G401.6 (cell line): Measurements from ENCODE around the gene FRMD4B.

Source experiments
- FAIRE-seq: peaks from 2 replicates; lab custom pipeline; 2012; peaks lifted over from hg19 to GRCh38; lab: Jason Lieb, UNC

The FRMD4B gene

DNA sequence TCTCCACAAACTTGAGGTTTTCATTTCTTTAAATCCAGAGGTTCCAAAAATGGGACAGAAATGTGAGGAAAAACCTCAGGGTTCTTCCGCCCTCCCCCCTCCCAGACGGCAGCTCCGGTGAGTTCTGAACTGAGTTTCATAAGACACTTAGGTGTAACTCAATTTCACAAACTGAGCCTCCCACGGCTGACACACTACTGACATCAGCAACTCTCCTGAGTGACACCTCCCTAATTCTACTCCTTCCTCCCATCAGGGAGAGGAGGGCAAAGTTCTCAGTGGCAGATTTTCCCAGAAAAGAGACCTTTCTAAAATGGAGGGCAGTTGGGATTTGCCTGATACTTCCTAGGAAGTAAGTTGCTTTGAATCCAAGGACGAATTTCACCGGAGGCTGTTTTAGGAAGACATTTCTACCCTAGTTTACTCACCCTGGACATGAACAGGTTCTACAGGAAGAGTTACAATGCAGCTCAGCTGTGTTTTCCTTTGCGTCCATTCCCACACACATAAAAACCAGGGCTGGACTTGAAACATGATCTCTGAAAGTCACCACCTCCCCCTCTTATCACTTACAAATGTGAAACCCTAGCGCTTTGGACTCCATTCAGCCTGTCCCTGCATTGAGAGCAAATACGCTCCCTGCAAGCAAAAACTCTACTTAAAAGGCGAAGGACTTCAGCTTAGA lies 185.4 kb downstream of the FRMD4B start:
- FAIRE-seq: no peak

DNA sequence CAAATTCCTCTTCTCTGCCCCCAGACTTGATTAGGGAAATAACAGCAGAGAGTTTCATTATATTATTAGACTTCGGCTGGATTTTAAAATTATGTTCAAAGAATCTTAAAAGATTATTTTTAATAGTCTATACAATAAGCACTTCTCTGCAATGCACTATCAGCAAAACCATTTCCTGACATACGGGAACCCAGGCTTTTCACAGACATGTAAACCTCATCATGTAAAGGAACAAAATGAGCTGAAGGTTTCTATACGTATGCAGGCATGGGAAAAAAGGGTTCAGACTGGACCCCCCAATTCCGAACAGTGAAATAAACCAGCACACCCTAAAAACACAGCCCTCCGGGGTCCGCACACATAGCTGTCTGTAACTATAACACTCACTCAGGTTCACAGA lies 185.9 kb downstream of the FRMD4B start:
- no peak for FAIRE-seq

DNA sequence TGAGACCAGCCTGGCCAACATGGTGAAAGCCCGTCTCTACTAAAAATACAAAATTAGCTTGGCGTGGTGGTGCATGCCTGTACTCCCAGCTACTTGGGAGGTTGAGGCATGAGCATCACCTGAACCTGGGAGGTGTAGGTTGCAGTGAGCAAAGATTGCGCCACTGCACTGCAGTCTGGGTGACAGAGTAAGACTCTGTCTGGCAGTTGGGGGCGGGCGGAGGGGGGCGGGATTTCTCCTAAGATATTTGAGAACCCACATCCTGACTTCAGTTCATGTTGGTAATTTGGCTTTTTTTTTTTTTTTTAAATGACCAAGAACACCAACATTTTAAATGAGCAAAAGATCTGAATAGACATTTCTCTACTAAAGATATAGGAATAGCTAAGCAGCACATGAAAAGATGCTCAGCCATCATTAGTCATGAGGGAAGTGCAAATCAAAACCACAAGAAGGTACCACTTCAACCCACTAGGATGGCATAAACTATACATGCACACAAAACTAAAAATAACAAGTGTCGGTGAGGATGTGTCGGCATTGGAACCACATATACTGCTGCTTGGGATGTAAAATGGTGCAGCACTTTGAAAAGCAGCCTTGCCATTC lies 187.9 kb downstream of the FRMD4B start:
- FAIRE-seq: no peak

DNA sequence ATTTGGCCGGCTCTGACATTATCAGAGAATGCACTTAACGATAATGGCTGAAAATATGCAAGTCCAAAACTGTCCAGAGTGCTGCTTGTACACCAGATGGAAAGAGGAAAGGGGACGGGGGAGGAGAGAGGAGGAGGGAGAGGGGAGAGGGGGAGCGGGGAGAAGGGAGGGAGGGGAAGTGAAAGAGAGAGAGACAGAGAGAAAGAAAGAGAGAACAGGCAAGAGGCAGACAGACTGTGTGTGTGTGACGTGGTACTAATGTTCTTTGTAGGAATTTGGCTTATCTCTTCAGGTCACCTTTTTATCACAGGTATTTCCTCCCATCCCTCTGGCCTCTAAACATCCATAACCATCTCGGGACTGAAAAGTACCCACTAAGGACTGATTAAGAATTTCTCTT lies 188.4 kb downstream of the FRMD4B start:
- no peak for FAIRE-seq

DNA sequence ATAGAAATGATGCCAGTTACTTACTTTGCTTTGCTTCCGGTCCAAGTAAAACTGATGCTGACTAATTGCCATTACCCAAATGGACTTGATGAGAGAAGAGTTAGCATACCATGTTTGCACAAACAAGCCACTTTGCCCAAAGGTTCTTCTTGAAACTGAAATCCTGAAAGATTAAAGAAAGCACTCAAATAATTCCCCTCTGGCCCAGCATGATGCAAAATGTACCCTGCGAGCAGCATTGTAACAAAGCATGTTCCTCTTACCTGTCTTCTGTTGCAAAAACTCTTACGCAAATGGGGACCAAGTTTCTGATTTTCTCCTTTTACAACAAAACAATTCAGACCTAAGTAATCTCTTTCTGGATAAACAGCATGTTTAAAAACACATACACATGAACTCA lies 189.0 kb downstream of the FRMD4B start:
- no peak for FAIRE-seq

DNA sequence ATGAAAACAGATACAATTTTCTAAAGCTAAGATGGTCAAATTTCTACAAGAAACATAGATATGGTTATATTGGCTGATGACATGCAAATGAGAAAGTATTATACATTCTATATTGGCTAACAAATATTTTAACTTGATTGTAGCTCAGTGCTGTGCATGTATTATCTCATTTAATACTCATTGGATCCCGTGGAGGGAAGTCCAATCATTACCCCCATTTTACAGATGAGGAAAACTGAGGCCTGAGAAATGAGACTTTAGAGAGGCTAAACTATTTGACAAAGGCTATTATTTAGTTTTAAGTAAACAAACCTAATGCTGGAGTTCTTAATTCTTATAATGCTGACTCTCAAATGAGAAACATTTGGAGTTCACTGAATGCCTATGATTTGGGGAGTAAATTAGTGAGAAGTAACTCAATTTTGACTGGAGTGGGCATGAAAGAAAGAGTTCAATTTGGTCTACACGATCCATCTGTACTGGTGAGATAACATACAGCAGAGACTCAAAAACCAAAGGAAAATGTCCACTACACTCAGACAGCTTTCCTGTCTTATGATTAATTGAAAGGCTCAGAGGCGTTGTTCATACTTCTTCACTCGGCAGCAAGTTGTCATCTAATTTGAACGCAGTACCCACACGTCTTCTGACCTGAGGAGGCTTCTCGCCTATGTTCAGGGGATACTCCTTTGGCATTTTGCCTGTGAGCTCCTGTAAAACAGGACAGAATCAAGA lies 191.3 kb downstream of the FRMD4B start:
- FAIRE-seq: no peak

DNA sequence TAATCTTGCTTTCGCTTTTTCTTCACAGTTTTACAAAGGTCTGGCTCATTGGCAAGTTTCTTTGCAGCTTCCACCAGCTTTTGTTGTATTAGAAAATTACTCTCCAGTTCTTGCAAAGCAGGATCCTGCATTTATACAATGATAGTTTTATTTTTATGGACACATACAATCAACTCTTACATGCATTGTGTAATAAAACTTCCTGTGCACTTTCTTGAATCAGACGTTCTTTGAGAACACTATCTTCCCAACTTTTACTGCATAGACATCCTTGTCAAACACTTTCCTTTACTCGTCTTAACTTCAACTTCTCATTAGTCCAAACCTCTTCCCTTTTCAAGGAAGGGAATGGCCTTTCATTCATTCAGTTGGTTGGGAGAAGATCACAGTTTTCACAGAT lies 192.1 kb downstream of the FRMD4B start:
- no peak for FAIRE-seq

DNA sequence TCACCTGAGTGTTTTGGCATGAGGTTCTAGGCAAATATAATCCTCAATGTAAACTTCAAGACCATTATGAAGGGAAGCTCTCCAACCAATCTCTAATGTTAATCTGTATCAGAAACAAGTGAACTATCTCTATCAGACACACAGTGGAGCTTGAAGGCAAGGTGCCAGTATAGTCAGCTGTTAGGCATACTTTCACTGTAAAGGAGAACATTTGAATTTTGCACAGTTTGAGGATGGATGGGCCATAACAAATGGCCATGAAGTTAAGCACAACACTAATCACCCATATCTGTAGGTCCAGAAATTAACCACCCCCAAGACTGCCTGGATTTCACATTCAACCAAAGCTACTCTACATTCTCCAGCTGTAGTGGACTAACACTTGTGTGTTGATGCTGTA lies 194.4 kb downstream of the FRMD4B start:
- FAIRE-seq: no peak

DNA sequence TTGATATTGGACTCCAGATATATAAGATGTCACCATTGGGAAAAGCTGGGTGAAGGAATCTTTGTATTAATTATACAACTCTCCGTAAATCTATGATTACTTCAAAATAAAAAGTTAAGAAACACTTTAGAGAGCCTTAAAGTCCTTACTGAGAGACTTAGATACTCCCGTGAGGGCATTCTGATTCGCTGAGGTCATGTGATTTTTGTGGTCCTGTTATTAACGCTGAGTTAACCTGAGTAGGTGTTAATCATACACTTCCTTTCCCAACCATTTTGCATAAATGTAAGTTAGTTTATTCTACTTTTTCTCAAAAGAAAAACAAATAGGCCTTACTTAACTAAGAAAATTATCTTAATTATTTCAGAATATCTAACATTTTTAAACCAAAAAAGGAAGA lies 196.4 kb downstream of the FRMD4B start:
- peak; percentile 3 for FAIRE-seq

DNA sequence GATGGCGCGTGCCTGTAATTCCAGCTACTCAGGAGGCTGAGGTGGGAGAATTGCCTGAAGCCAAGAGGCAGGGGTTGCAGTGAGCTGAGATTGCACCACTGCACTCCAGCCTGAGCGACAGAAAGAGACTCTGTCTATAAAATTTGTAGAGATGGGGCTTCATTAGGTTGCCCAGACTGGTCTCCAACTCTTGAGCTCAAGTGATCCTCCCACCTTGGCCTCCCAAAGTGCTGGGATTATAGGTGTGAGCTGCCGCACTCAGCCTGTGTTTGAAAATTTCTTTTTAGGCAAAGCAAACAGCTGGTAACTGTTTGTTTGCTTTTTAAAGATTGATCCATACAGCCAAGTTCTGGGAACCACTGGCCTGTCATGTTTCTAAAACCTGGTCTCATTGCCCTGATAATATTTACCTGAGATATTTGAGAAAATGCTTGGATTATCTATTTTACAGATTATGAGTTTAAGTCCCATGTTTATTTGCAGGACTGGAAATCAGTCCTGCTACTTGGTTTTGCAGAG lies 199.3 kb downstream of the FRMD4B start:
- no peak for FAIRE-seq

DNA sequence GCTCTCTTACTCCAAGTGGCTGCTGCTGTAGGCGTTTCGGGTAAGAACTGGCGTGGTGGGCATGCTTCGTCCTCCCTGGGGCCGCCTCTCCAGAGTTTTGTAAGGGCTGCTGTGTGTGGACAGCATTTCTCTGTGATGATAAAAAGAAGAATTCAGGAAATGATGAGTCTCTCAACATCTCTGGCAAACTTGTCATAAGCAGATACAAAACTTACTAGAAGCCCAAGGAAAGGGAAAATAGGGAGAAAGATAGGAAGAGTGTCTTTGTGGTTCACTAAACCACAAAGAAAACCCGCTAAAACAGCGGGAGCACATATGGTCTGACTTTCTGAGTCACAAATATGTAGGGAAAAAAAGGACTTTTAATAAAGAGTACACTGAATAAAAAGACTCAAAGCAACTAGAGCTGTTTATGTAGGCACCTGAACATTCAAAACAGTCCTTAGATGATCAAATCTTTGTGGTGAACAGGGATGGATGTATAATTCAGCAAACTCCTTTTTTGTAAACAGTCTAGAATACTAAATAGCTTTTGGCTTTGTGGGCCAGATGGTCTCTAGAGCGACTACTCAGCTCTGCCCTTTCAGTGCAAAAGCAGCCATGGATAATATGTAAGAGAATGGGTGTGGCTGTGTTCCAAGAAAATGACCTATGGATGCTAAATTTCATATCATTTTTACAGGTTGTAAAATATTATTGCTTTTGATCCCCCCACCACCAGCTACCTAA lies 203.1 kb downstream of the FRMD4B start:
- no peak for FAIRE-seq

DNA sequence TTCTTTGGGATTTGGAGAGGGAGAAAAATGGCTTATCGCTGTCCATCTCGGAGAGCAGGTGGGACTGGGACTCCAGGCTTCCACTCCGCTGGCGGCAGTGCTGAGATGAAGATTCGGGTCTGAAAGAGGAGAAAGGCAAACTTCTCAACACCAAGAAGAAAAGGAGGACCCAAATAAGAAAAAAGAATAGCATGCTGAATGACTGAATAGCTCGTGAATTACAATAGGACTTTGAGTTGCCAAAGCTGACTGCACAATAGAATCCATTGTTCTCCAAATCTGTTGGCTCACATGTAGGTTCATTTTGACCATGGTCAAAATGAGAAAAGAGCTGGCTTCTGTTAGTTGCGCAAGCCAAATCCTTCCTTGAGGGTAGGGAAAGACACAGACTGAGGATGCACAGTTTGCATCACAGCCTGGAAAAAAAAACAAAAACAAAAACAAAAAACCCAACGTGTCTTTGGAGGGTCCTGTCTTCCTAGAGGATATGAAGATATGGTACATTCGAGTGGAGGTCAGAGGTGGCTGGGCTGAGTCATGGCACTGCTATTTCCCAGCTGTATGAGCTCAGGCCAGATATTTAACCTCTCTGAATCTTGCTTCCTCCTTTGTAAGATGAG lies 204.2 kb downstream of the FRMD4B start:
- FAIRE-seq: no peak

DNA sequence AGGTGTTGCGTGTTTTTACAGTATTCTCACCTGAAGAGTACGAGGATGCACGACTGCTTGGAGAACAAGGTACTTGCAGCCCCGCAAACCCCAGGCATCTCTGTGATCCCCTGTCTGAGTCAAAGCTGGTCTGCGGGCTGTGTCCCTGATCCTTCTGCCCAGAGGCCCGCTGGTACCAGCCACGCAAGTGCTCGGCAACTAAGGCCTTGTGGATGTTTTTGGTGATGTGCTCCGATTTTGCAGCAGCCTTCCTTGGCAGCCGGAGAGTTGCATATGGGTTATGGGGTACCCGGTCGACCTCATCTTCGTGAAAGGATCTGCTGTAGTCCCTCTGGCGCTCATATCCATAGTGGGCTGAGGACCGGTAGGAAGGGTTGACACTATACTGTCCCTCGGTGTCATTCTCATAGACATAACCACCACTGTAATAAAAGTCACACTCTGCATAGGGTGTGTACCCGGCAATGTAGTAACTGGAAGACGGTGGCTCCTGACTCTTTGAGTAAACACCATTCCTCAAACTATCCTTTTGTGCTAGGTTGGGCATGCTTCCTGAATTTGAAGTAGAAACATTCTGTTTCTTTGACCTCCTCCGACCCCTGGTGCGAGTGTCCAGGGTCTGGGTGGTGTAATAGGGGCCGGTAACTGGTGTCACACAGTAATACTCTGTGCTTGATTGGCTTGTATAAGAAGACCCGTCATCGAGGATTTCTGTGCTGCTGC lies 204.9 kb downstream of the FRMD4B start:
- FAIRE-seq: no peak

DNA sequence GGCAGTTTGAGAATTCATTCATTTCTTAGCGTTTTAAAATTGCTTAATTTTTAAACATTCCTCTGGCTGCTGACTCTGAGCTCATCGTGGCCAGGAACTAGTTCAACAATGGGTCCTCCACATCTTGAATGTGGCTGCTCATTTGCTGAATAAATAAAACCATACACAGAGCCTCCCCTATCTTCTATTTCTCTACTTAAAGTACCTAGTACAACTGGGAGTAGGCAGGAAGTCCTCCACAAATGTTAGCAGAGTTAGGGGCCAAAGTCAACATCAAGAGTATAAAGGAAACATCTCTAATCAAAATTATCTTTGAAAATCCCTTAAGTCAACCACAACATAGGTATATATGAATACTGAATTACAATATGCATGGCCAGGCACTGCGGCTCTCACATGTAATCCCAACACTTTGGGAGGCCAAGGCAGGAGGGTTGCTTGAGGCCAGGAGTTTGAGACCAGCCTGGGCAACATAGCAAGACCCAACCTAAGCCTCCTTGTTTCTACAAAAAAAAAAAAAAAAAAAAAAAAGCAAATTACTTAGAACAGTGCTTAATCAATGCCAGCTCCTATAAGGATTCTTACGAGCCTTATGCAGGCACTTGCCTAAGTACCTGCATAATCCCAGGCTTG lies 206.0 kb downstream of the FRMD4B start:
- FAIRE-seq: no peak

DNA sequence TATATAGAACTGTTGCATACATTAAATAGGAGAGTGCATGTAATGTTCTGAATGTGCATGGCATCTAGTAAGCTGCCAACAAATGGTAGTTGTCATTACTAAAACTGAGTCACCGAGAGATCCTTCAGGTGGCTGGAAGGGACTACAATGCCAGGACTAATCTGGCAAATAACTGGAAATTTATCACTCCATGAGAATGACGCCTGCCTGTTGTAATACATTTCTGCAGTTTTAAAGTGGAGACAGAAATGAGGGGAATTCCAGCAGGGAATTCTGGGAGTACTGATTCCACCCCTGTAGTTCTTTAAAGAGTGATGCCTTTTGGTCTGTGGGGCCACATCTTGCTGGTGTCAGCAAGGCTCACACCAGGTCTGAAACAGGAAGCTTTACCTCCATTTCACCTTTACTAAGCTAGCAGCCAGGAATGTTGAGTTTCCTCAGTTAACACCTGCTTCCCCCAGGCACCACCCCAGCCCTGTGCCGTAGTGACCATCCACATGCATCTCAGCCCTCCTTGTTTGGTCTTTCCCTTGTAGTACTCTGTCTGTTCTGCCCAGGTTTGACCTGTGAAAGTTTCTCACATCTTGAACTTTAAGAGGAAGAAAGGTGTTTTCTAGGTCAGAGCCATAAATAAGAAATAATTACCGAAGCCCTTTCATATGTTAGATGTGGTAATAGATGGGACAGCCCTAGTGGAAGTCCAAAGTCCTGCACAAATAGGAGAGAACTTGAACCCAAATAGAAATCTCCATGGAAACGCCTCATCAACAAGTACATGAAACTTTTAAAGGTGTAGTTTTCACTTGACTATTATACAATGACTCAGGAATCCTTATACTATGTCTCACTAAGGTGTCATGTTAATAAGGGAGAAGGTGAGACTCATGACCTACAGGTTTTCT lies 206.8 kb downstream of the FRMD4B start:
- no peak for FAIRE-seq

DNA sequence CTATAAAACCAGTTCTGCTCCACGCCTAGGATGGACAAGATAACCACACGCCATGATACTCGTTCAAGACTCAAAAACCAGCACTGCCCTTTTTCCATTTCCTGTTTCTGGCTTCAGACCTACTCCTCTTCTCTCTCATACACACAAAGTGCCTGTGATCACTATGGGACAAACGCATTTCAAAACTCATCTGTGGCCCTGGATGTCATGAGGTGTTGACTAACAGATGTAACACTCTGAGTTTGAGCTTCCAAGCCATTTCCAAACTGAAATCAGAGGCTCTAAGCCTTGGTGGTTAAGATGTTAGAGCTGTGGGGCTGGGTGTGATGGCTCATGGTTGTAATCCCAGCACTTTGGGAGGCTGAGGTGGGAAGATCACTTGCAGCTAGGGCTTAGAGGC lies 207.8 kb downstream of the FRMD4B start:
- FAIRE-seq: no peak

DNA sequence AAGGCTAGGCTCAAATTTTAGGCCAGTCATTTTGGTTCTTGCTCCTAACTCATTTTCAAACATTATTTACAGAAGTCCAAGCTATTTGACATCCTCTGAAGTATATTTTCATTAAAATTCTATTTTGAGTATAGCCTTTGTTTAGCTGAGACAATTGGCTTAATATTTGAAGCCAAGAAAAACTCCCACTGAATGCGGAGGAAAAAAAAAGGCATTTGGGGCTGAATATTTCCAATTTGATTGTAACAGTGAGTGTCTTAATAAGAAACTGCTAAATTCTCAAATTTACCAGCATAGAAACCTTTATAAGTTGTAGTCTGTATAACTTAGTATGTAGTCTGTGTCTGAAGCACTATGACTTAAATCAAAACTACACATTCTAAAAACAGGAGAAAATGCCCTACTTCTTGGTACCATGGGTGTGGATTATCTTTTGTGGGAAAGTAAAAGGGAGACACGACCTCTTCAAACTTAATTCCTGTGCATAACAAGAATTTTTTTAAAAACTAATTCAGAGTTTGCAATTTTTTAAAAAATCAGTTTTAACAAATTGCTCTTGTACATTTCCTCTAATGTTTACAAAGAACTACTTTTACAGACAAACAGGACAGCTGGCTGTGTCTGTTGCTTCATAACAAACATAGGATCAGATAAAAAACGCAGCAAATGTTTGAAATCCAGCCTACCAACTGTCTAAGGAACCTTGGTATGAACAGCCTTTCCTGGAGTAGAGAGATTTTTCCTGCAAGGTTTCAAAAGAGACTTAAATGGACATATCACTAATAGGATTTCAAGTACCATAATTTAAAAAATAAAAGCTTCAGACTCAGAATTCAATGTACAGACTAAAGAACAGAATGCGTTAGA lies 210.8 kb downstream of the FRMD4B start:
- peak; percentile 28 for FAIRE-seq

DNA sequence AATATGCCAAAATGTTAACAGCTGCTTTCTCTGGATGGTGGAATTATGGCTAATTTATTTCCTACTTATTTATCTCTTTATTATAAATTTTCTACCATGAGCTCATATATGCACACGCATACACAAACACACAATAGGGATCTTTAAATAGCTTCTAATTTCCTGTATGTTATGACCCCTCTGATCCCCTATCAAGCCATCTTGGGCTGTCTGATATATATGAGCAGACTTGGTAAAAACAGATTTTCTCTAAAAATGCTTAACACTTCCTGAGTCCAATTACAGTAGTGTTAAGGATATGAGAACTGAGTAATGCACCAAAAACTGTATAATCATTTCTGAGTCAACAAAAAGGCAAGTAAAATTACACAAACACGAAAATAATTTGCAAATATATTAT lies 211.4 kb downstream of the FRMD4B start:
- FAIRE-seq: no peak

DNA sequence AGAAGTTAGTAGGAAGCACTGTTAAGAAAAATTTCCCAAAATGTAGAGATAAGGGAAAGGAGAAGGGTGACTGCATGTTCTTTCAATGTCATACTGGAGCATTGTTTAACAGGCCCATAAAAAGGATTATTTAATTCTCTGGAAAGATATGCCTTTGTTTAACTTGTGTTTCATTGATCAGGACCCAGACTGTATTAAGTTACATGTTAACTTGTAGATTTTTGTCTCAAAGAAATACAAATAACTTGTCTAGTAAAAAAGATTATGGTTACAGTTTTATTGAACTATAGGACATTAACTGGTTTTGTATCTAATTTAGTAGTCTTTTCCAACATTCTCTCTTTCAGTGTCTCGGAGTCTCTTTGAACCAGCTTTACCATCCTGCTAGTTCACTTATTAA lies 213.8 kb downstream of the FRMD4B start:
- FAIRE-seq: no peak
